ENCODE data around the gene WNT7A.

The WNT7A gene

GRCh38 chr3:13882876-13883275 is 3.0 kb upstream of the WNT7A start:
- Histone ChIP-seq H3K9me3 (ENCODE audit: severe bottlenecking) (no peaks in the 10 kb centered on the region), H3K4me3 (ENCODE audit: low read depth, low read length) (no peak overlapping the region), H3K27ac (no peak overlapping the region), H3K27me3 (ENCODE audit: insufficient read depth, low read depth, severe bottlenecking) (peaks cover 95% of the 10 kb centered on the region), H3K36me3 (no peaks in the 10 kb centered on the region)
- TF ChIP-seq, protein P1, sequence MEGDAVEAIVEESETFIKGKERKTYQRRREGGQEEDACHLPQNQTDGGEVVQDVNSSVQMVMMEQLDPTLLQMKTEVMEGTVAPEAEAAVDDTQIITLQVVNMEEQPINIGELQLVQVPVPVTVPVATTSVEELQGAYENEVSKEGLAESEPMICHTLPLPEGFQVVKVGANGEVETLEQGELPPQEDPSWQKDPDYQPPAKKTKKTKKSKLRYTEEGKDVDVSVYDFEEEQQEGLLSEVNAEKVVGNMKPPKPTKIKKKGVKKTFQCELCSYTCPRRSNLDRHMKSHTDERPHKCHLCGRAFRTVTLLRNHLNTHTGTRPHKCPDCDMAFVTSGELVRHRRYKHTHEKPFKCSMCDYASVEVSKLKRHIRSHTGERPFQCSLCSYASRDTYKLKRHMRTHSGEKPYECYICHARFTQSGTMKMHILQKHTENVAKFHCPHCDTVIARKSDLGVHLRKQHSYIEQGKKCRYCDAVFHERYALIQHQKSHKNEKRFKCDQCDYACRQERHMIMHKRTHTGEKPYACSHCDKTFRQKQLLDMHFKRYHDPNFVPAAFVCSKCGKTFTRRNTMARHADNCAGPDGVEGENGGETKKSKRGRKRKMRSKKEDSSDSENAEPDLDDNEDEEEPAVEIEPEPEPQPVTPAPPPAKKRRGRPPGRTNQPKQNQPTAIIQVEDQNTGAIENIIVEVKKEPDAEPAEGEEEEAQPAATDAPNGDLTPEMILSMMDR (IDR thresholded peaks at IDR 0.05; ENCODE audit: low read depth, low read length), result no peak
- no peak for DNase-seq

DNA sequence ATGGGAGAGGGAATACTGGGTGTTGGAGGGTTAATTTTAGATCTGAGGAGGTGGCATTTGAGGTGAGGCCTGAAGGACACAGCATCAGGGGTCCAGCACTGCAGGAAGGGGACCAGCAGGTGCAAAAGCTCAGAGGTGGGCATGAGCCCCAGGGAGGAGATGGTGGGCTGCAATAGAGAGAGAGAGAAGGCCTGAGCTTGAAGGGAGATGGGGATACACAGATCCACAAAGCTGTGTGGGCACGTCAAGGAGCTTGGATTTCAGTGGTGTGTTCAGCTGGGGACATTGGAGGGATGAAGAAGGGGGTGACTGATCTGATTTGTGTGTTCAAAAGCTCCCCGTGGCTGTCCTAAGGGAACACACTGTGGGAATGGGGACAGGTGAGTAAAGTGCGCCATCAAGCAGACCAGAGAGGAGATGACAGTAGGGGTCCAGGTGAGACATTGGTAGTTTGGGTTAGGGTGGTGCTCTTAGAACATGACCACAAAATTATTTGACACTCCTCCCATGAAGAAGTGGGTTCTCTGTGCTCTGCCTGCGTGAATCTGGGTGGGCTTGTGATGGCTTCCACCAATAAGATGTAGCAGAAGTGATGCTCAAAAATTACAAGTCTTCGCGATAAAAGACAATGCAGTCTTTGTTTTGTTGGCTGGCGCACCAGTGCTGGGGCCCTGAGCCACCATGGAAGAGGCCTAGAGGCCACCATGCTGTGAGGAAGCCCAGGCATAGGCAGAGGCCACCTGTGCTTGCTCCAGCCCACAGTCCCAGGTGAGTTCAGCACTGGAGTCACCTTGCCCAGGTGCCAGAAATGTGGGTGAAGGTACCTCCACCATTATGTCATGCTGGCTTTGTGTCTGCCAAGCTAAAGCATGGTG is 1.9 kb upstream of the WNT7A start:
- Histone ChIP-seq H3K27me3 (ENCODE audit: insufficient read depth, low read depth, severe bottlenecking) (peaks cover 99% of the 10 kb centered on the region), H3K4me3 (ENCODE audit: low read depth, low read length) (no peak overlapping the region), H3K36me3 (no peaks in the 10 kb centered on the region), H3K27ac (no peak overlapping the region), H3K9me3 (ENCODE audit: severe bottlenecking) (no peaks in the 10 kb centered on the region)
- no peak for DNase-seq
- TF ChIP-seq, protein P1 (IDR thresholded peaks at IDR 0.05; ENCODE audit: low read depth, low read length), result no peak

DNA sequence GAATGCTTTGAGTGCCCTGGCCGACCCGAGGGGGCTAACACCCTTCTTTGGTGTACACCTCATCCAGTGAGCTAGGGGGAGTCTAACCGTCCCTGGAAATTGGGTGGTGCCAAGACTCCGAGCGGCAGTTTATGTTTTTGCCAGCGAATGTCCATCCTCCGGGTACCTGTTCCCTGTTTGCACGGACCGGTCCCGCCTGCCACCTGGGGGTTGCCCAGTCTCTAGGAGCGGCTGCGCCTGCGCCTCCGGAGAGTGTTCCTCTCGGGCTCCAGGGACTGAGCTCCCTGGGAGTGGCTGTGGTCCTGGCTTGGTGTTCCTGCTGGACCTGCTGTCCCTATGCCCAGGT is 913 bp upstream of the WNT7A start:
- TF ChIP-seq, protein P1 (IDR thresholded peaks at IDR 0.05; ENCODE audit: low read depth, low read length), result no peak
- H3K36me3 ChIP-seq, result no peaks in the 10 kb centered on the region
- no peaks in the 10 kb centered on the region for H3K9me3 ChIP-seq (ENCODE audit: severe bottlenecking)
- DNase-seq, result no peak
- H3K27ac ChIP-seq, result no peak overlapping the region
- peaks cover 99% of the 10 kb centered on the region for H3K27me3 ChIP-seq (ENCODE audit: insufficient read depth, low read depth, severe bottlenecking)
- no peak overlapping the region for H3K4me3 ChIP-seq (ENCODE audit: low read depth, low read length)

GRCh38 chr3:13879102-13879945 is 547 bp downstream of the WNT7A start:
- H3K9me3 ChIP-seq (ENCODE audit: severe bottlenecking), result no peaks in the 10 kb centered on the region

DNA sequence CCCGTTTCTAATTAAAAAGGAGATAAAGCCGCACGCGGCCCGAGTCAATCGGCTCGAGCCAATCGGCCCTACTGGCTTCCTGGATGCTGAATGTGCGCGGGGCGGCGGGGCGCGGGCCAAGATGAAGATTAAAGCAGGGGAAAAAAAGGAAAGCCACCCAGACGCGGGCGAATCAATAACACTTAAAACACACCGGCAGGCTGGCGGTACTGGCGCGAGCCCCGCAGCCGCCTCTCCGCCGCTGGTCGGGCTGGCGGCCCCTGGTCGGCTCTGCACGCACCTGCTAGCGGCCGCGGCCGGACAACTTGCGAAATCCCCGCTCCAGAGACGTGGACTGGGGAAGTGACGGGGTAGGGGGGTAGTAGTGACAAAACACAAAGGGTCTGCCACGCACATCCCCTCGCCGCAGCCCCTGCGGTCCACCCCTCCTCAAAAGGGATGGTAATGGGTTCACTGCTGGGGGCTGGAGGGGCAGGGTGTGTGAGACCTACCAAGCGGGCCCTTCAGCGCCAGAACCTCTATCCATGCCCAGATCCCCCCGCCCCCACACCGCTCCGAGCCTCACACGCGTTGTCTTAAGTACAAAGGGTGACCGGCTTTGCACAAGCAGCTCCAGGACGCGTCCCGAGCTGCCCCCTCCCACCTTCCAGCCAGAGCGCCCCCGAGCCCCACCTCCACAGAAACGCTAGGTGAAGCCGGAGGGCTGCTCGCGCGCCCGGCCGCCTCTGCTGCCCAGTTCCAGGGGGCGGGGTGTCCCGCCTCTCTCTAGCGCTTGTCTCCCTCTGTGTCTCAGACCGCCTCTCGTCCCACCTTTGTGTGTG is 1.4 kb downstream of the WNT7A start:
- Histone ChIP-seq H3K27ac (no peak overlapping the region), H3K9me3 (ENCODE audit: severe bottlenecking) (no peaks in the 10 kb centered on the region), H3K4me3 (ENCODE audit: low read depth, low read length) (peak overlapping the region; percentile 25), H3K36me3 (no peaks in the 10 kb centered on the region), H3K27me3 (ENCODE audit: insufficient read depth, low read depth, severe bottlenecking) (peaks cover 99% of the 10 kb centered on the region)
- peak; percentile 12 for DNase-seq
- TF ChIP-seq, protein P1 (IDR thresholded peaks at IDR 0.05; ENCODE audit: low read depth, low read length), result no peak

More at GRCh38 chr3:13879102-13879945, 547 bp downstream of the WNT7A start:
- no peak for DNase-seq
- TF ChIP-seq, protein P1 (IDR thresholded peaks at IDR 0.05; ENCODE audit: low read depth, low read length), result no peak
- no peak overlapping the region for H3K27ac ChIP-seq
- H3K27me3 ChIP-seq (ENCODE audit: insufficient read depth, low read depth, severe bottlenecking), result peaks cover 99% of the 10 kb centered on the region
- H3K36me3 ChIP-seq, result no peaks in the 10 kb centered on the region
- peak overlapping the region; percentile 25 for H3K4me3 ChIP-seq (ENCODE audit: low read depth, low read length)
